HepG2 (cell line): ENCODE measurements around the gene EIF4G2. TPM values are rescaled to one million over a fixed set of nuclear protein-coding genes. Genes with fewer than 3 reads are reported as not detected.

ENCODE experiments used
- AGO1 ChIP-seq: fragments of 200-400 bp; formaldehyde crosslinking; IDR thresholded peaks from 2 replicates; pipeline ENCODE4 v1.6.1; 2017; ENCODE audit warnings: mild to moderate bottlenecking, low read depth, low read length, moderate library complexity; ENCODE audit not compliant: poor library complexity, severe bottlenecking
- ESRRA ChIP-seq: sonication (generic); formaldehyde crosslinking; IDR thresholded peaks from 2 replicates; pipeline ENCODE4 v1.5.1; 2020; ENCODE audit warnings: mild to moderate bottlenecking, low read depth, missing genetic modification reagents
- FOXK1 ChIP-seq: sonication (generic); formaldehyde crosslinking; IDR thresholded peaks from 2 replicates; pipeline ENCODE4 v1.4.0; 2020; ENCODE audit warnings: low read depth, missing genetic modification reagents, borderline replicate concordance
- HMG20B ChIP-seq: conservative IDR thresholded peaks from 2 replicates; pipeline ENCODE4 v1.6.1; 2016; ENCODE audit warnings: missing genetic modification reagents, missing compliant biosample characterization
- HOXA5 ChIP-seq: sonication (generic); formaldehyde crosslinking; IDR thresholded peaks from 2 replicates; pipeline ENCODE4 v1.4.0; 2020; ENCODE audit warnings: missing genetic modification reagents
- IRF9 ChIP-seq: sonication (generic); formaldehyde crosslinking; IDR thresholded peaks from 2 replicates; pipeline ENCODE4 v1.8.0; 2022; ENCODE audit warnings: missing genetic modification reagents, mild to moderate bottlenecking, borderline replicate concordance
- KLF12 ChIP-seq: sonication (generic); formaldehyde crosslinking; IDR thresholded peaks from 2 replicates; pipeline ENCODE4 v1.4.0; 2020; ENCODE audit warnings: missing genetic modification reagents, borderline replicate concordance
- KLF6 ChIP-seq: IDR thresholded peaks from 2 replicates; pipeline ENCODE4 v1.8.0; 2016; ENCODE audit warnings: missing biosample characterization, missing genetic modification reagents
- SKI ChIP-seq: fragments of 450-650 bp; IDR thresholded peaks from one replicate; pipeline ENCODE4 v1.6.1; 2018; ENCODE audit warnings: mild to moderate bottlenecking; ENCODE audit not compliant: partially characterized antibody
- ZFAT ChIP-seq: sonication (generic); formaldehyde crosslinking; conservative IDR thresholded peaks from 2 replicates; pipeline ENCODE4 v1.8.1; 2023; ENCODE audit warnings: missing genetic modification reagents, inconsistent platforms
- ZMYM2 ChIP-seq: sonication (generic); formaldehyde crosslinking; IDR thresholded peaks from 2 replicates; pipeline ENCODE4 v1.8.0; 2022; ENCODE audit warnings: mild to moderate bottlenecking, missing genetic modification reagents
- ZNF253 ChIP-seq: sonication (generic); formaldehyde crosslinking; IDR thresholded peaks from 2 replicates; pipeline ENCODE4 v1.8.0; 2022; ENCODE audit warnings: mild to moderate bottlenecking, missing genetic modification reagents, borderline replicate concordance
- ZNF383 ChIP-seq: sonication (generic); formaldehyde crosslinking; IDR thresholded peaks from 2 replicates; pipeline ENCODE4 v1.4.0; 2020; ENCODE audit warnings: missing genetic modification reagents, mild to moderate bottlenecking, borderline replicate concordance
- ZNF432 ChIP-seq: sonication (generic); formaldehyde crosslinking; IDR thresholded peaks from 2 replicates; pipeline ENCODE4 v1.5.0; 2020; ENCODE audit warnings: missing genetic modification reagents, mild to moderate bottlenecking, borderline replicate concordance
- ZNF547 ChIP-seq: sonication (generic); formaldehyde crosslinking; IDR thresholded peaks from 2 replicates; pipeline ENCODE4 v1.5.1; 2020; ENCODE audit warnings: mild to moderate bottlenecking, missing genetic modification reagents
- ZNF552 ChIP-seq: sonication (generic); formaldehyde crosslinking; IDR thresholded peaks from 2 replicates; pipeline ENCODE4 v1.9.0; 2022; ENCODE audit warnings: missing genetic modification reagents, mild to moderate bottlenecking, borderline replicate concordance
- ZNF558 ChIP-seq: sonication (generic); formaldehyde crosslinking; IDR thresholded peaks from 2 replicates; pipeline ENCODE4 v1.9.0; 2022; ENCODE audit warnings: mild to moderate bottlenecking, missing genetic modification reagents, borderline replicate concordance
- polyA plus RNA-seq, 8 experiments: library from polyadenylated mRNA; depleted of rRNA in 3 of 8; stranded (reverse) in 7 of 8; unstranded in 1 of 8; fragments of >200 nt; fragmentation: Illumina TruSeq in 4 of 8; extraction: Trizol in 4 of 8; gene quantifications; 2 replicates each; pipeline versions ENCODE4 v1.2.1 to v1.2.3, GENCODE V29; 2011 to 2016; ENCODE audit warnings: low read depth in 4 of 8, missing spikeins in 1 of 8, mixed read lengths in 1 of 8; ENCODE audit not compliant: insufficient read depth in 1 of 8
- total RNA-seq, 5 experiments: library from RNA; depleted of rRNA; stranded (reverse); fragments of >200 nt; fragmentation: Illumina TruSeq; extraction: Trizol; gene quantifications; 2 replicates each; pipeline ENCODE4 v1.2.3, GENCODE V29; 2016; ENCODE audit warnings: low read depth in 1 of 5
- TF ChIP-seq, protein P1 (sequence below): sonication (generic); formaldehyde crosslinking; IDR thresholded peaks from 2 replicates; pipeline ENCODE4 v1.5.0; 2020; ENCODE audit warnings: mild to moderate bottlenecking, missing genetic modification reagents, moderate library complexity
- TF ChIP-seq, protein P2 (sequence below): sonication (generic); formaldehyde crosslinking; IDR thresholded peaks from 2 replicates; pipeline ENCODE4 v1.9.0; 2022; ENCODE audit warnings: low read depth, missing genetic modification reagents
- TF ChIP-seq, protein P3 (sequence below): IDR thresholded peaks from 2 replicates; pipeline ENCODE4 v1.6.1; 2016; ENCODE audit warnings: low read depth, borderline replicate concordance

EIF4G2 gene
- total and polyA plus RNA-seq, 2 of the 13 experiments (the other 11 are each of a cell fraction or from before 2014, with no cell fraction given), result 362 to 546 TPM

DNA sequence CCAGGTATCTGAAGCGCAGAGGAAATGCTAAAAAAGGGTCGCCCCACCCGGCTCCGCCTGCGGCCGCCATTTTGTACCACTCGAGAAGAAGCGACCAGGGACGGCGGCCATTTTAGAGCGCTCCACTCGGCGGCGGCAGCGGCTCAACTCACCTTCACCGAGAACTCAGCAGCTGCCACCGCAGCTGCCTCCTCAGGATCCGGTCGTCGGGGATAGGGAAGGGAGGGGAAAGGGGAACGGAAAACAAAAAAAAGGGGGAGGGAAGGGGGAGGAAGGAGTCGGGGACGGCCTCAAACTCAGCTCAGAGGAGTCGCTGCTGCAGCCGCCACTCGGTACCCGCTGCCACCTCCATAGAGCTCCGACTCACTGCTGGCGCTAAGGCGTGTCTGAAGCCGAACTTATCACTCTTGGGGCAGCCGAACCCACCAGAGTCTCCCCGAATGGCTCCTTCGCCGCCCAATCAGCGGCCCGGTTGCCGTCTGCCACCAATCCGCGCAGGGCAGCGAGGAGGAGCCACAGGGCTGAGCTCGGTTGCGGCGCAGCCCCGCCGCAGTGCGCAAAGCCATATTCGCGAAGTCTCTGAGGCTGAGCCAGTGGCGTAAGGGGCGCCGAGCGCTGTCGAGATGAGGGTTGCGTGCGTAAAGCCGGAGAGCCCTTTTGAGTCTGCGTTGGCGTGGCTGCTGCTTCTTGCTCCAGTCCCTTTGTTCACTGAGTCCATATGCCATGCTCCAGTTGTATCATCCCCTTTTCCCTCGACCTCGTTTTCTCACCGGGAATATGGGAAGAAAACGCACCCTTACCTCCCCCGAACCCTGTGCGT lies at the start of gene EIF4G2 (continued):
- TF ChIP-seq, protein P1, sequence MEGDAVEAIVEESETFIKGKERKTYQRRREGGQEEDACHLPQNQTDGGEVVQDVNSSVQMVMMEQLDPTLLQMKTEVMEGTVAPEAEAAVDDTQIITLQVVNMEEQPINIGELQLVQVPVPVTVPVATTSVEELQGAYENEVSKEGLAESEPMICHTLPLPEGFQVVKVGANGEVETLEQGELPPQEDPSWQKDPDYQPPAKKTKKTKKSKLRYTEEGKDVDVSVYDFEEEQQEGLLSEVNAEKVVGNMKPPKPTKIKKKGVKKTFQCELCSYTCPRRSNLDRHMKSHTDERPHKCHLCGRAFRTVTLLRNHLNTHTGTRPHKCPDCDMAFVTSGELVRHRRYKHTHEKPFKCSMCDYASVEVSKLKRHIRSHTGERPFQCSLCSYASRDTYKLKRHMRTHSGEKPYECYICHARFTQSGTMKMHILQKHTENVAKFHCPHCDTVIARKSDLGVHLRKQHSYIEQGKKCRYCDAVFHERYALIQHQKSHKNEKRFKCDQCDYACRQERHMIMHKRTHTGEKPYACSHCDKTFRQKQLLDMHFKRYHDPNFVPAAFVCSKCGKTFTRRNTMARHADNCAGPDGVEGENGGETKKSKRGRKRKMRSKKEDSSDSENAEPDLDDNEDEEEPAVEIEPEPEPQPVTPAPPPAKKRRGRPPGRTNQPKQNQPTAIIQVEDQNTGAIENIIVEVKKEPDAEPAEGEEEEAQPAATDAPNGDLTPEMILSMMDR, result peak; percentile 18; the same call in 1 of the 2 replicates
- no peak for TF ChIP-seq ZMYM2 (CRISPR knock-in tag)
- TF ChIP-seq ZFAT (CRISPR knock-in tag), result no peak
- peak; percentile 70 for TF ChIP-seq SKI
- no peak for TF ChIP-seq ZNF432 (CRISPR knock-in tag)
- no peak for TF ChIP-seq ESRRA (CRISPR knock-in tag)
- TF ChIP-seq ZNF558 (CRISPR knock-in tag), result peak; percentile 40; the same call in 1 of the 2 replicates
- TF ChIP-seq ZNF552 (CRISPR knock-in tag), result 0 out of 2 replicates have a peak, but pooled peaks have one; percentile 72
- no peak for TF ChIP-seq ZNF253
- TF ChIP-seq KLF12 (CRISPR knock-in tag), result no peak
- 0 out of 2 replicates have a peak, but pooled peaks have one; percentile 24 for TF ChIP-seq HMG20B
- TF ChIP-seq AGO1, result peak; percentile 100
- TF ChIP-seq, protein P2, sequence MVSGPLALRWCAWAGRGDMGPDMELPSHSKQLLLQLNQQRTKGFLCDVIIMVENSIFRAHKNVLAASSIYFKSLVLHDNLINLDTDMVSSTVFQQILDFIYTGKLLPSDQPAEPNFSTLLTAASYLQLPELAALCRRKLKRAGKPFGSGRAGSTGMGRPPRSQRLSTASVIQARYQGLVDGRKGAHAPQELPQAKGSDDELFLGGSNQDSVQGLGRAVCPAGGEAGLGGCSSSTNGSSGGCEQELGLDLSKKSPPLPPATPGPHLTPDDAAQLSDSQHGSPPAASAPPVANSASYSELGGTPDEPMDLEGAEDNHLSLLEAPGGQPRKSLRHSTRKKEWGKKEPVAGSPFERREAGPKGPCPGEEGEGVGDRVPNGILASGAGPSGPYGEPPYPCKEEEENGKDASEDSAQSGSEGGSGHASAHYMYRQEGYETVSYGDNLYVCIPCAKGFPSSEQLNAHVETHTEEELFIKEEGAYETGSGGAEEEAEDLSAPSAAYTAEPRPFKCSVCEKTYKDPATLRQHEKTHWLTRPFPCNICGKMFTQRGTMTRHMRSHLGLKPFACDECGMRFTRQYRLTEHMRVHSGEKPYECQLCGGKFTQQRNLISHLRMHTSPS (CRISPR knock-in tag), result no peak
- peak; percentile 83 for TF ChIP-seq KLF6 (CRISPR knock-in tag)
- no peak; the same call in 1 of the 2 replicates for TF ChIP-seq ZNF383 (CRISPR knock-in tag)
- TF ChIP-seq, protein P3, sequence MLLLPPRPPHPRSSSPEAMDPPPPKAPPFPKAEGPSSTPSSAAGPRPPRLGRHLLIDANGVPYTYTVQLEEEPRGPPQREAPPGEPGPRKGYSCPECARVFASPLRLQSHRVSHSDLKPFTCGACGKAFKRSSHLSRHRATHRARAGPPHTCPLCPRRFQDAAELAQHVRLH, result peak; percentile 61; the same call in 1 of the 2 replicates
- TF ChIP-seq HOXA5, result peak; percentile 76
- TF ChIP-seq FOXK1 (CRISPR knock-in tag), result peak; percentile 24; the same call in 1 of the 2 replicates
- peak; percentile 52; the same call in 1 of the 2 replicates for TF ChIP-seq IRF9 (CRISPR knock-in tag)
- TF ChIP-seq ZNF547 (CRISPR knock-in tag), result peak; percentile 77; the same call in 1 of the 2 replicates
